BLaER1 (cell line): ENCODE measurements around the gene PPIL1.
"Not testable (repeated sequence)": the region's sequence is repeated elsewhere in the genome, so short reads cannot be mapped to it uniquely, and the experiment has no call there.

Source experiments
- H3K27ac ChIP-seq: shearing (Covaris generic); formaldehyde crosslinking; 2 replicates; pipeline ENCODE4 v1.8.1; 2022
- H3K27me3 ChIP-seq: shearing (Covaris generic); formaldehyde crosslinking; 2 replicates; pipeline ENCODE4 v1.8.1; 2022
- H3K36me3 ChIP-seq: shearing (Covaris generic); formaldehyde crosslinking; 2 replicates; pipeline ENCODE4 v1.8.1; 2022
- H3K4me1 ChIP-seq: shearing (Covaris generic); formaldehyde crosslinking; 2 replicates; pipeline ENCODE4 v1.8.1; 2022
- H3K4me2 ChIP-seq: shearing (Covaris generic); formaldehyde crosslinking; 2 replicates; pipeline ENCODE4 v1.8.1; 2022
- H3K4me3 ChIP-seq: shearing (Covaris generic); formaldehyde crosslinking; 2 replicates; pipeline ENCODE4 v1.8.1; 2022
- H3K9ac ChIP-seq: shearing (Covaris generic); formaldehyde crosslinking; 2 replicates; pipeline ENCODE4 v1.8.1; 2022
- H3K9me3 ChIP-seq: shearing (Covaris generic); formaldehyde crosslinking; 2 replicates; pipeline ENCODE4 v1.8.1; 2022
- H4K20me1 ChIP-seq: shearing (Covaris generic); formaldehyde crosslinking; 2 replicates; pipeline ENCODE4 v1.8.1; 2022
- Cebpa-rat ChIP-seq: shearing (Covaris generic); IDR thresholded peaks from 2 replicates; pipeline ENCODE4 v1.8.1; 2022

The PPIL1 gene

DNA sequence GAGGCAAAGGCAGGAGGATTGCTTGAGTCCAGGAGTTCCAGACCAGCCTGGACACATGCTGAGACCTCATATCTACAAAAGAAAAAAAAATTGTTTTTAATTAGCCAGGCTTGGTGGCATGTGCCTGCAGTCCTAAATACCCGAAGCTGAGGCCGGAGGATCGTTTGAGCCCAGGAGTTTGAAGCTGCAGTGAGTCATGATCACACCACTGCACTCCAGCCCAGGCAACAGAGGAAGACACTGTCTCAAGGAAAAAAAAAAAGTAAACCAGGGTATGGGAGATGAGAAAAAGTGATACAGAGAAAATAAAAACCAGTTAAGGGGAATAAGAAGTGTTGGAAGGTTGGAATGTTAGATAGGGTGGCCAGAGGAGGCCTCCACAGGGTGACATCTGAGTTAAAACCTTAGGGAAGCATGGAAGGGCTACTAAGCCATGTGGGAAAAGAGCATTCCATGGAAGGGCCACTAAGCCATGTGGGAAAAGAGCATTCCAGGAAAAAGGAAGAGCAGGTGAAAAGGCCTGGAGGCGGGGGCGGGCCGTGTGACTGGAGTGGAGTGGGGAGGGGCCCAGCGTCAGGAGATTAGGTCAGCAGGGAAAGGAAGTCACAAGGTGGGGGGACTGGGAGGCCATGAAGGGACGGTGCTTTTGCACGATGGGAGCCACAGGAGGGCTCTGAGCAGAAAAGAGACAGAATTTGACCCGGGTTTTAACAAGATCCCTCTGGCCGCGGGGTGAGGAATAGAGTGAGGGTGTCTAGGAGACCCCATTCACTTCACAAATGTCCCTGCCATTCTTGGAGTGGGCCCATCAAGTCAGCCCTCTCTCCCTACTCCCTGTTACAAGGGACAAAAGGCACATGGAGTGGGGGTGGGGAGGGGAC lies 53.7 kb downstream of the PPIL1 start:
- TF ChIP-seq Cebpa-rat, result no peak
- H3K9ac ChIP-seq, result no peak overlapping the region
- no peaks in the 10 kb centered on the region for H3K27me3 ChIP-seq
- peak overlapping the region; percentile 59 for H3K4me2 ChIP-seq
- no peaks in the 10 kb centered on the region for H3K9me3 ChIP-seq
- peaks cover 43% of the 10 kb centered on the region for H3K4me1 ChIP-seq
- H3K27ac ChIP-seq, result no peak overlapping the region
- no peaks in the 10 kb centered on the region for H3K36me3 ChIP-seq
- no peak overlapping the region for H3K4me3 ChIP-seq
- no peaks in the 10 kb centered on the region for H4K20me1 ChIP-seq

DNA sequence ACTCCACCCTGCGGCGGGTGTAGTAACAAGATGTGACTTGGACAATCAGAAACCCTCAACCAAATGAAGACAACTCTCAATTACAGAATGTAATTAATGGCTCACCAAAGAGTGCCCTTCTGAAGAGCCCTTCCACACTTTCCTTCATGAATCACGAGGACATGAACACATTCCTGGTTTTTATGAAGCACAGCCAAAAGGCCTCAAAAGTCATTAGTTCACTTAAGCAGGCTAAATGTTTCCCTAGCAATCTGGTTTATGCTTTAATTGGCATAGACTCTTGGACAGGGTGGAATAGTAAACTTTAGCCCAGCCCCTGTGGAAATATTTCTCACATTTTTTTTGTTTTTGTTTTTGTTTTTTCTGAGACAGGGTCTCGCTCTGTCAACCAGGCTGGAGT lies 55.8 kb downstream of the PPIL1 start:
- H3K9me3 ChIP-seq, result no peaks in the 10 kb centered on the region
- no peaks in the 10 kb centered on the region for H4K20me1 ChIP-seq
- TF ChIP-seq Cebpa-rat, result no peak
- peaks cover 26% of the 10 kb centered on the region for H3K4me1 ChIP-seq
- no peak overlapping the region for H3K4me3 ChIP-seq
- no peaks in the 10 kb centered on the region for H3K27me3 ChIP-seq
- no peak overlapping the region for H3K9ac ChIP-seq
- H3K27ac ChIP-seq, result no peak overlapping the region
- no peak overlapping the region for H3K4me2 ChIP-seq
- no peaks in the 10 kb centered on the region for H3K36me3 ChIP-seq

DNA sequence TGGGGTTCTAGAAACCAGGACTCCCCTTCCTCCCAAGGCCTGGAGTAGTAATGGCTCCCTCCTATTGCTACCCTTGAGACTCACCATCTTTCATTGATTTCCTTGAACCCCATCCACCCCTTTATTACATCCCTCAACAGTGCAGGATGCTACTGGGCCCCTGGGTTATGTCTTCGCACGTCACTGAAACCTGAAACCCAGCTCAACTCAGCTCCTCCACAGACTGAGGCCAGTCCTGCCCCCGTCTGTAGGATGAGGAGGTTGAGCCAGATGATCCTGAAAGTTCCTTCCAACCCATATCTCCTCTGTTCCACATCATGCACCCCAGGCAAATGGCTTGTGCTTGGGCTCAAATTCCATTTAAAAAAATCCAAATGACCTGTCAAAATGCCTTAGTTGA lies 56.8 kb downstream of the PPIL1 start:
- H3K4me1 ChIP-seq, result peaks cover 17% of the 10 kb centered on the region
- no peaks in the 10 kb centered on the region for H3K27me3 ChIP-seq
- no peak for TF ChIP-seq Cebpa-rat
- H3K36me3 ChIP-seq, result no peaks in the 10 kb centered on the region
- no peaks in the 10 kb centered on the region for H3K9me3 ChIP-seq
- no peak overlapping the region for H3K27ac ChIP-seq
- H3K4me2 ChIP-seq, result no peak overlapping the region
- H3K9ac ChIP-seq, result no peak overlapping the region
- no peaks in the 10 kb centered on the region for H4K20me1 ChIP-seq
- H3K4me3 ChIP-seq, result no peak overlapping the region

DNA sequence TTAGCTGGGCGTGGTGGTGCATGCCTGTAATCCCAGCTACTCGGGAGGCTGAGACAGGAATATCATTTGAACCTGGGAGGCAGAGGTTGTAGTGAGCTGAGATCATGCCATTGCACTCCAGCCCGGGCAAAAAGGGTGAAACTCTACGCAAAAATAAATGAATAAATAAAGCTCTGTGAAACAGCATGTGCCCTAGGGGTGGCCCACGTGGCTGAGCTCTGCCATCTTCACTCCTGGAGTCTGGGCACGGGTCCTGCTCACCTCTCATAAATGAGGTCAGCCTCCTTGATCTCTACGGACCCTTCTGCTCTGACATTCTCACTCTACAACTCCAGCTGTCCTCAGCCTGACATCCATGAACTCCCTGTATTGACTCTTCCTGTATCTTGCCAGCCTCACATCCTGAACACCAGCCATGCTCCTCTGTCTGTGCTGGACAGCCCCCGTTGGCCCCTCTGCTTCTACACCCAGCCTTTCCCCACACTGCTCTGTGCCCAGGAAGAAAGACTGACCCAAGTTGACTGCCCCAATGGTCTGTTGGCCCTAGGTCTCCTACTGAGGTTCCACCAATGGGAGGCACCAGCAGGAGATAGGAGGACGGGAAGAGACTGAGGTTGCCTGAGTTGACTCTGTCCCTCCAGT lies 57.3 kb downstream of the PPIL1 start:
- H3K27me3 ChIP-seq, result no peaks in the 10 kb centered on the region
- peaks cover 11% of the 10 kb centered on the region for H3K4me1 ChIP-seq
- H3K4me2 ChIP-seq, result no peak overlapping the region
- no peak overlapping the region for H3K4me3 ChIP-seq
- no peak overlapping the region for H3K27ac ChIP-seq
- no peak for TF ChIP-seq Cebpa-rat
- no peaks in the 10 kb centered on the region for H3K36me3 ChIP-seq
- no peaks in the 10 kb centered on the region for H4K20me1 ChIP-seq
- no peak overlapping the region for H3K9ac ChIP-seq
- H3K9me3 ChIP-seq, result no peaks in the 10 kb centered on the region

DNA sequence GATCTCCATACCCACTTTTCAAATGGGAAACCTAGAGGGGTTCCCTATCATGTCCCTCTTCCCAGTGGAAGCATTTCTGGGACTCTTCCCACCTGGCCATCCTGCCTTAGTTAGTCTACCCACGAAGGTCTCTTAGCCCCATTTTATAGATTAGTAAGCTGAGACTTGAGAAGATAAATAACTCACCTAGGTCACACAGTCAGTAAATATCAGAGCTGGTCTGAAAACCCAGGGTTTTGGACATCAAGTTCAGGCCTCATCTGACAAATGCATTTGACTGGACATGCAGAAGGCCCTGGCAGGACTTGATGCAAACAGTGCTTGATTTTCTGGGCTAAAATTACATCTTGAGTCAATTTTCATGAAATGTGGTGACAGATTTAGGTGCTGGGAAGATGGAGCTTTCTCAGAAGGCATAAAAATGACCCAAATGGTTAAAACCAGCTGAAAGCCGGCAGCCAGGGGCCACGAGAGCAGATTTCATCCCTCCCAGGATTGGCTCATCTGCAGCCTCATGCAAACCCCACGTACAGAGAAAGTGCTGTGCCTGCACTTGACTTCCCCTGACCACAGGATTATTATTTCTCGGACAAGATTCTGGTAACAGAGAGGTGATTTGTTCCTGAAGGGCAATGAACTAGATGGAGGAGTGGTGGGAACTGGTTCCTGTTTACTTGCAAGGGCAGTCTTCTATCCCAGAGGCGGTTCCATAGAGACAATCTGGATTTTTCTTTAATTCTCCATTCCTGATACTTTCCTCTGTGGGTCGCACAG lies 58.5 kb downstream of the PPIL1 start:
- H3K4me2 ChIP-seq, result no peak overlapping the region
- no peak overlapping the region for H3K27ac ChIP-seq
- H3K27me3 ChIP-seq, result no peaks in the 10 kb centered on the region

DNA sequence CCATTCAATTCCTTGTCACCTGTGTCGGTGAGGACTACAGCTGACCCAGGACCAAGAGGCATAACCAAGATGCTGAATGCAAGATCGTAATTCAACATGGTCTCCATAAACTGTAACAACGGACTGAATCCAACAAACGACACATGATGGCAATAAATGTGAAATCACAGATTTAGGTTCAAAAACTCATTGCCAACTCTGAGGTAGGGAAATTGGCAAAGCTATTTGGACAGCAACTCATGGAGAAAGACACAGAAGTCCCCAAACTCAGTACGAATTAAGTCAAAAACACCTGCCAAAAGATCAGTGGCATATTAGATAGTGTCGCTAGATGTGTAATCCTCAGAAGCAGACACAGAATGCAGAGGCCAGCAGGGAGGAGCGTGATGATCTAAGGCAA lies 60.4 kb downstream of the PPIL1 start:
- no peaks in the 10 kb centered on the region for H3K27me3 ChIP-seq

More for the DNA sequence above, 58.5 kb downstream of the PPIL1 start:
- no peak for TF ChIP-seq Cebpa-rat
- Histone ChIP-seq H3K9ac (no peak overlapping the region), H3K4me3 (no peak overlapping the region), H3K4me1 (no peaks in the 10 kb centered on the region), H4K20me1 (no peaks in the 10 kb centered on the region), H3K9me3 (no peaks in the 10 kb centered on the region), H3K36me3 (no peaks in the 10 kb centered on the region)

DNA sequence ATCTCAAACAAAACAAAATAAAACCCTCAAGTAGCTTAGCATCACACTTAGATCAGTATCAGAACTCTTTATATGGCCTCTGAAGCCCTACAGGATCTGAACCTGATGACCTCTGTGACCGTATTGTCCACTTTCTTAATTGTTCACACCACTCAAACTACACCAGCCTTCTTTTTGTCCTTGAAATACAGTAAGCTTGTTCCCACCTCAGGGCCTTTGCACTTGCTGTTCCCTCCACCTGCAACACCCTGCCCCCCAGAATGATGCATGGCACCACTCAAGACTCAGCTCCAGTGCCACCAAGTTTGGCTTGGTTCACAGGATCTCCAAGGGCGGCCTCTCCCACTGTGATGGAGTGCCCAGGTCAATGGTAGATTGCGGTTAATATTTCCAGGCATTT lies 61.1 kb downstream of the PPIL1 start:
- no peaks in the 10 kb centered on the region for H3K4me1 ChIP-seq

More for the DNA sequence above, 60.4 kb downstream of the PPIL1 start:
- Histone ChIP-seq H3K27ac (no peak overlapping the region), H4K20me1 (no peaks in the 10 kb centered on the region), H3K4me2 (no peak overlapping the region), H3K4me3 (no peak overlapping the region), H3K9ac (no peak overlapping the region), H3K36me3 (no peaks in the 10 kb centered on the region), H3K4me1 (no peaks in the 10 kb centered on the region), H3K9me3 (no peaks in the 10 kb centered on the region)
- no peak for TF ChIP-seq Cebpa-rat

DNA sequence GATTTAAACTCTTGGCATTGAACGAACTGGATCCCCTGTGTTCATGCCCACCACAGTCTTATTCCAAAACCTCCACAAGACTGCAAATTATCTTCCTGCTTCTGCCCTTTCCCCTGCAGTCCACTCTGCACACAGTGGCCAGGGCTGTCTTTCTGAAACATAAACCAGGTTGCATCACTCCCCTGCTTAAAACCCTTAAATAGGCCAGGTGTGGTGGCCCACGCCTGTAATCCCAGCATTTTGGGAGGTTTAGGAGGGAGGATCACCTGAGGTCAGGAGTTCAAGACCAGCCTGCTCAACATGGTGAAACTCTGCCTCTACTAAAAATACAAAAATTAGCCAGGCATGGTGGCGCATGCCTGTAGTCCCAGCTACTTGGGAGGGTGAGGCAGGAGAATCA lies 61.6 kb downstream of the PPIL1 start:
- H3K27me3 ChIP-seq, H4K20me1 ChIP-seq, H3K9ac ChIP-seq, H3K4me1 ChIP-seq, H3K9me3 ChIP-seq, H3K27ac ChIP-seq, H3K4me2 ChIP-seq, H3K36me3 ChIP-seq, H3K4me3 ChIP-seq: not testable (repeated sequence)

More for the DNA sequence above, 61.1 kb downstream of the PPIL1 start:
- Histone ChIP-seq H3K9ac (no peak overlapping the region), H3K4me3 (no peak overlapping the region), H3K4me2 (no peak overlapping the region), H3K9me3 (no peaks in the 10 kb centered on the region), H3K36me3 (no peaks in the 10 kb centered on the region), H4K20me1 (no peaks in the 10 kb centered on the region), H3K27ac (no peak overlapping the region), H3K27me3 (no peaks in the 10 kb centered on the region)
- no peak for TF ChIP-seq Cebpa-rat

DNA sequence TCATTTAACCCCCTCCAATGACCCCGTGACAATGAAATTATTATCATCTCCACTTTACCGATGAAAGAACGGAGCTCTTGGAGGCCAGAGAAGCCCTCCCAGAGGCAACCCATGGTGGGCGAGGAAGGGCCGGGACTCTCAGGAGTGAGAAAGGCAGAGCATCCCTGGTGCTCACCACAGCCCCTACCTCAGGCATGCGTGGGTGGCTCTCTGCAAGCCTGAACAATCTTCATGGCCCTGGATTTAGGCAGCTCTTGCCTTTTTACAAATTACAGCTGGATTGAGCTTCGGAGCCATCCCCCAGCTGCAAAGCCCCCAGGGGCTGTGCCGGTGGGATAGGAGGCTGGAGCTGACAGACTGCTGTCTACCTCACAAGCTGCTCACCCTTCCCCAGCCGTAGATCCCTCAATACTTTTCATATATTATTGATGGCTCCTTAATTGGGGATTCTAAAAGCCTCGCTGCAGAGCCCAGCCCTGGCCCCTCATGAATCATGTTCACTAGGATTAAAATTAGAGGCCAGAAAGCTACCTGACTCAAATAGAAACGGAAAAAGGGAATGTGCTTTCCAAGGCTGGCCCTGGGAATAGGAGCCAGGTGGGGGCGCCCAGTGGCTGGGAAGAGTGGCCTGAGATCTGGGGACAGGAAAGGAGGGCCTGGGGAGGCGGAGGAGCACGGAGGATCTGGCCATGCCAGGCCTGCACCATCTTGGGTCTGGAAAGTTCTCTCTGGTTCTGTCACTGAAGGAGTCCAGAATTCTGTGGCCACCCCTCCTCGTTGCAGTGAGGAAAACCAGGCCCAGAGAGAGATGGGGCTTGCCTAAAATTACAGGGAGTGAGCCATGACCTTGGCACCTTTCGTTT lies 64.4 kb downstream of the PPIL1 start:
- no peaks in the 10 kb centered on the region for H3K36me3 ChIP-seq
- H3K4me2 ChIP-seq, result no peak overlapping the region
- no peak overlapping the region for H3K4me3 ChIP-seq
- H3K27me3 ChIP-seq, result no peaks in the 10 kb centered on the region
- H3K27ac ChIP-seq, result no peak overlapping the region
- TF ChIP-seq Cebpa-rat, result no peak
- H4K20me1 ChIP-seq, result no peaks in the 10 kb centered on the region
- peaks cover 8% of the 10 kb centered on the region; the same call in 1 of the 2 replicates for H3K4me1 ChIP-seq
- H3K9me3 ChIP-seq, result no peaks in the 10 kb centered on the region
- H3K9ac ChIP-seq, result no peak overlapping the region
